H1 (cell line): ENCODE measurements around the gene GRIK4.

ENCODE experiments used
- SP1 ChIP-seq: IDR thresholded peaks from 2 replicates; pipeline ENCODE4 v1.6.1; 2011; ENCODE audit warnings: low read depth, low read length
- USF2 ChIP-seq: IDR thresholded peaks from 2 replicates; pipeline ENCODE4 v1.6.1; 2011; ENCODE audit warnings: low read length, improper control_type of control experiment

GRCh38 chr11:120538707-120539106 is 27.2 kb downstream of the GRIK4 start:
- TF ChIP-seq USF2 = no peak
- no peak for TF ChIP-seq SP1
